Dermis blood vessel endothelial cell (primary cell): Measurements from ENCODE around the gene TNFRSF25. TPM values are rescaled to one million over a fixed set of nuclear protein-coding genes. Genes with fewer than 3 reads are reported as not detected.

ENCODE experiments used
- DNase-seq: peaks from one replicate; pipeline ENCODE4 v3.0.0; 2010
- total RNA-seq: library from RNA; depleted of rRNA; stranded (reverse); fragments of >200 nt; gene quantifications from 2 replicates; pipeline ENCODE4 v1.2.3, GENCODE V29; 2014

TNFRSF25 gene
- 8.0 and 17.4 TPM in 2 replicates for total RNA-seq

- no peak for DNase-seq
Measured at GRCh38 chr1:6466023-6466422, at the start of gene TNFRSF25. Gene TNFRSF25 (minus strand): TSS chr1:6466173. CDS start chr1:6466107, 66 bp downstream.

GRCh38 chr1:6515771-6516170, 49.8 kb upstream of the TNFRSF25 start:
- DNase-seq: no peak

- DNase-seq: no peak
Measured at GRCh38 chr1:6513320-6513801, 47.4 kb upstream of the TNFRSF25 start.

GRCh38 chr1:6512908-6513280, 46.9 kb upstream of the TNFRSF25 start:
- no peak for DNase-seq

- DNase-seq: no peak
Measured at GRCh38 chr1:6512245-6512907, 46.4 kb upstream of the TNFRSF25 start.

- no peak for DNase-seq
Measured at GRCh38 chr1:6511561-6512244, 45.7 kb upstream of the TNFRSF25 start.

- no peak for DNase-seq
Measured at GRCh38 chr1:6511056-6511455, 45.1 kb upstream of the TNFRSF25 start.

- DNase-seq: no peak
Measured at GRCh38 chr1:6510493-6510892, 44.5 kb upstream of the TNFRSF25 start.

- no peak for DNase-seq
Measured at GRCh38 chr1:6509919-6510291, 43.9 kb upstream of the TNFRSF25 start.

- no peak for DNase-seq
Measured at GRCh38 chr1:6509220-6509918, 43.4 kb upstream of the TNFRSF25 start.

- no peak for DNase-seq
Measured at GRCh38 chr1:6508816-6509189, 42.8 kb upstream of the TNFRSF25 start.

- DNase-seq: no peak
Measured at GRCh38 chr1:6508154-6508815, 42.3 kb upstream of the TNFRSF25 start.

- no peak for DNase-seq
Measured at GRCh38 chr1:6507461-6507911, 41.5 kb upstream of the TNFRSF25 start.

- no peak for DNase-seq
Measured at GRCh38 chr1:6507037-6507428, 41.1 kb upstream of the TNFRSF25 start.

GRCh38 chr1:6506210-6507036, 40.5 kb upstream of the TNFRSF25 start:
- DNase-seq: no peak

GRCh38 chr1:6505367-6506209, 39.6 kb upstream of the TNFRSF25 start:
- DNase-seq: no peak

GRCh38 chr1:6504887-6505286, 38.9 kb upstream of the TNFRSF25 start:
- no peak for DNase-seq

GRCh38 chr1:6503884-6504602, 38.1 kb upstream of the TNFRSF25 start:
- DNase-seq: no peak

- peak; percentile 46 for DNase-seq
Measured at GRCh38 chr1:6502000-6502891, 36.3 kb upstream of the TNFRSF25 start.
